ENCODE data around the gene LYPD6B.

LYPD6B gene

GRCh38 chr2:149148194-149149006 is 109.9 kb downstream of the LYPD6B start:
- TF ChIP-seq CTCF (IDR thresholded peaks at IDR 0.05; ENCODE audit: low read depth, low read length), result no peak
- DNase-seq (ENCODE audit: extremely low read depth, low read depth), result no peak

- TF ChIP-seq CTCF (IDR thresholded peaks at IDR 0.05; ENCODE audit: low read depth, low read length), result no peak
- DNase-seq (ENCODE audit: extremely low read depth, low read depth), result no peak
Measured at GRCh38 chr2:149149007-149149297, 110.5 kb downstream of the LYPD6B start.

- no peak for DNase-seq (ENCODE audit: extremely low read depth, low read depth)
- no peak for TF ChIP-seq CTCF (IDR thresholded peaks at IDR 0.05; ENCODE audit: low read depth, low read length)
Measured at GRCh38 chr2:149152469-149152953, 114.0 kb downstream of the LYPD6B start.

- DNase-seq (ENCODE audit: extremely low read depth, low read depth), result no peak
- no peak for TF ChIP-seq CTCF (IDR thresholded peaks at IDR 0.05; ENCODE audit: low read depth, low read length)
Measured at GRCh38 chr2:149155196-149155969, 116.9 kb downstream of the LYPD6B start.

- no peak for TF ChIP-seq CTCF (IDR thresholded peaks at IDR 0.05; ENCODE audit: low read depth, low read length)
- DNase-seq (ENCODE audit: extremely low read depth, low read depth), result no peak
Measured at GRCh38 chr2:149155988-149156387, 117.5 kb downstream of the LYPD6B start.

GRCh38 chr2:149156971-149157740 is 118.7 kb downstream of the LYPD6B start:
- no peak for TF ChIP-seq CTCF (IDR thresholded peaks at IDR 0.05; ENCODE audit: low read depth, low read length)
- DNase-seq (ENCODE audit: extremely low read depth, low read depth), result no peak

All from AG09319 (cell line).